HEK293 (cell line): ENCODE results near the gene NLGN4Y.

Source experiments
- CTCF ChIA-PET: fragments of 350-600 bp; formaldehyde crosslinking; extraction: SDS; loops from one replicate; lab custom pipeline; 2021; ENCODE audit warnings: antibody characterized with exemption; lab: Yijun Ruan, JAX
- POLR2A ChIA-PET: fragments of 300-600 bp; formaldehyde crosslinking; extraction: SDS; loops from one replicate; lab custom pipeline; 2020; ENCODE audit warnings: antibody characterized with exemption, inconsistent platforms; lab: Yijun Ruan, JAX
- H3K27ac ChIP-seq: fragments of 200-500 bp; sonication (Bioruptor generic); 2 replicates; pipeline ENCODE4 v1.5.1; 2014; ENCODE audit warnings: low read depth, low read length, control low read depth, inconsistent platforms; ENCODE audit errors: extremely low read depth
- H3K36me3 ChIP-seq, 2 experiments: fragments of 200-500 bp in 1 of 2; sonication (Bioruptor generic) in 1 of 2; 1 replicate in 1 of 2; 2 replicates in 1 of 2; pipeline ENCODE4 v1.5.1; 2014 to 2017; ENCODE audit warnings: inconsistent platforms in 2 of 2, low read length in 2 of 2; ENCODE audit not compliant: control insufficient read depth in 2 of 2, insufficient read depth in 1 of 2
- H3K4me1 ChIP-seq: fragments of 200-500 bp; sonication (Bioruptor generic); 2 replicates; pipeline ENCODE4 v1.5.1; 2014; ENCODE audit warnings: mild to moderate bottlenecking, low read length, inconsistent platforms; ENCODE audit not compliant: control insufficient read depth, insufficient read depth
- H3K4me3 ChIP-seq: 2 replicates; pipeline ENCODE4 v1.5.1; 2011; ENCODE audit warnings: low read depth, mild to moderate bottlenecking, control low read depth, low read length, moderate library complexity
- H3K9me3 ChIP-seq: fragments of 200-500 bp; sonication (Bioruptor generic); 2 replicates; pipeline ENCODE4 v1.5.1; 2014; ENCODE audit warnings: low read depth, low read length, inconsistent platforms; ENCODE audit not compliant: control insufficient read depth, insufficient read depth
- SALL2 ChIP-seq: fragments of 450-650 bp; formaldehyde crosslinking; IDR thresholded peaks from 2 replicates; pipeline ENCODE4 v1.5.0; 2017; ENCODE audit warnings: missing biosample characterization, mild to moderate bottlenecking, missing genetic modification characterization, borderline replicate concordance
- SP2 ChIP-seq: fragments of 450-650 bp; formaldehyde crosslinking; IDR thresholded peaks from 2 replicates; pipeline ENCODE4 v1.5.1; 2016; ENCODE audit warnings: missing biosample characterization, missing genetic modification characterization
- TSHZ1 ChIP-seq: fragments of 450-650 bp; formaldehyde crosslinking; IDR thresholded peaks from 2 replicates; pipeline ENCODE4 v1.5.1; 2016; ENCODE audit warnings: missing biosample characterization, missing genetic modification characterization, borderline replicate concordance
- ZBTB1 ChIP-seq: fragments of 450-650 bp; formaldehyde crosslinking; IDR thresholded peaks from 2 replicates; pipeline ENCODE4 v1.5.1; 2016; ENCODE audit warnings: missing biosample characterization, missing genetic modification characterization
- ZBTB48 ChIP-seq: fragments of 450-650 bp; formaldehyde crosslinking; IDR thresholded peaks from 2 replicates; pipeline ENCODE4 v1.5.1; 2016; ENCODE audit warnings: missing biosample characterization, missing genetic modification characterization
- ZNF16 ChIP-seq: fragments of 450-650 bp; formaldehyde crosslinking; IDR thresholded peaks from 2 replicates; pipeline ENCODE4 v1.5.1; 2016; ENCODE audit warnings: low read depth, missing biosample characterization, missing genetic modification characterization
- ZNF175 ChIP-seq: fragments of 450-650 bp; formaldehyde crosslinking; IDR thresholded peaks from 2 replicates; pipeline ENCODE4 v1.5.1; 2016; ENCODE audit warnings: missing biosample characterization, missing genetic modification characterization
- ZNF302 ChIP-seq: fragments of 450-650 bp; formaldehyde crosslinking; IDR thresholded peaks from 2 replicates; pipeline ENCODE4 v1.5.1; 2016; ENCODE audit warnings: missing biosample characterization, missing genetic modification characterization, low read depth
- ZNF416 ChIP-seq: fragments of 450-650 bp; formaldehyde crosslinking; IDR thresholded peaks from 2 replicates; pipeline ENCODE4 v1.5.1; 2016; ENCODE audit warnings: missing biosample characterization, missing genetic modification characterization
- ZNF426 ChIP-seq: fragments of 450-650 bp; formaldehyde crosslinking; IDR thresholded peaks from 2 replicates; pipeline ENCODE4 v1.5.1; 2017; ENCODE audit warnings: missing biosample characterization, missing genetic modification characterization, mild to moderate bottlenecking, inconsistent platforms, moderate library complexity
- ZNF473 ChIP-seq: fragments of 450-650 bp; formaldehyde crosslinking; IDR thresholded peaks from 2 replicates; pipeline ENCODE4 v1.5.1; 2017; ENCODE audit warnings: missing biosample characterization, missing genetic modification characterization
- ZNF501 ChIP-seq: fragments of 450-650 bp; formaldehyde crosslinking; IDR thresholded peaks from 2 replicates; pipeline ENCODE4 v1.5.1; 2016; ENCODE audit warnings: missing biosample characterization, missing genetic modification characterization
- ZNF514 ChIP-seq: fragments of 450-650 bp; formaldehyde crosslinking; IDR thresholded peaks from 2 replicates; pipeline ENCODE4 v1.5.1; 2016; ENCODE audit warnings: missing biosample characterization, missing genetic modification characterization
- ZNF521 ChIP-seq: fragments of 450-650 bp; formaldehyde crosslinking; IDR thresholded peaks from 2 replicates; pipeline ENCODE4 v1.5.1; 2017; ENCODE audit warnings: missing biosample characterization, mild to moderate bottlenecking, missing genetic modification characterization
- ZNF561 ChIP-seq: fragments of 450-650 bp; IDR thresholded peaks from 2 replicates; pipeline ENCODE4 v1.5.1; 2018; ENCODE audit warnings: missing biosample characterization, missing genetic modification characterization, borderline replicate concordance
- ZNF629 ChIP-seq: fragments of 450-650 bp; formaldehyde crosslinking; IDR thresholded peaks from 2 replicates; pipeline ENCODE4 v1.5.1; 2017; ENCODE audit warnings: missing biosample characterization, missing genetic modification characterization
- ZNF785 ChIP-seq: fragments of 450-650 bp; formaldehyde crosslinking; IDR thresholded peaks from 2 replicates; pipeline ENCODE4 v1.5.1; 2016; ENCODE audit warnings: missing biosample characterization, missing genetic modification characterization
- ZNF837 ChIP-seq: fragments of 450-650 bp; formaldehyde crosslinking; IDR thresholded peaks from 2 replicates; pipeline ENCODE4 v1.5.1; 2016; ENCODE audit warnings: missing biosample characterization, missing genetic modification characterization
- ZSCAN16 ChIP-seq: fragments of 450-650 bp; formaldehyde crosslinking; IDR thresholded peaks from 2 replicates; pipeline ENCODE4 v1.5.1; 2016; ENCODE audit warnings: missing biosample characterization, missing genetic modification characterization
- TF ChIP-seq, protein P1 (sequence below): fragments of 450-650 bp; formaldehyde crosslinking; IDR thresholded peaks from 2 replicates; pipeline ENCODE4 v1.5.1; 2017; ENCODE audit warnings: missing biosample characterization, missing genetic modification characterization
- TF ChIP-seq, protein P2 (sequence below): fragments of 450-650 bp; IDR thresholded peaks from 2 replicates; pipeline ENCODE4 v1.5.1; 2018; ENCODE audit warnings: missing biosample characterization, mild to moderate bottlenecking, missing genetic modification characterization

NLGN4Y gene

DNA sequence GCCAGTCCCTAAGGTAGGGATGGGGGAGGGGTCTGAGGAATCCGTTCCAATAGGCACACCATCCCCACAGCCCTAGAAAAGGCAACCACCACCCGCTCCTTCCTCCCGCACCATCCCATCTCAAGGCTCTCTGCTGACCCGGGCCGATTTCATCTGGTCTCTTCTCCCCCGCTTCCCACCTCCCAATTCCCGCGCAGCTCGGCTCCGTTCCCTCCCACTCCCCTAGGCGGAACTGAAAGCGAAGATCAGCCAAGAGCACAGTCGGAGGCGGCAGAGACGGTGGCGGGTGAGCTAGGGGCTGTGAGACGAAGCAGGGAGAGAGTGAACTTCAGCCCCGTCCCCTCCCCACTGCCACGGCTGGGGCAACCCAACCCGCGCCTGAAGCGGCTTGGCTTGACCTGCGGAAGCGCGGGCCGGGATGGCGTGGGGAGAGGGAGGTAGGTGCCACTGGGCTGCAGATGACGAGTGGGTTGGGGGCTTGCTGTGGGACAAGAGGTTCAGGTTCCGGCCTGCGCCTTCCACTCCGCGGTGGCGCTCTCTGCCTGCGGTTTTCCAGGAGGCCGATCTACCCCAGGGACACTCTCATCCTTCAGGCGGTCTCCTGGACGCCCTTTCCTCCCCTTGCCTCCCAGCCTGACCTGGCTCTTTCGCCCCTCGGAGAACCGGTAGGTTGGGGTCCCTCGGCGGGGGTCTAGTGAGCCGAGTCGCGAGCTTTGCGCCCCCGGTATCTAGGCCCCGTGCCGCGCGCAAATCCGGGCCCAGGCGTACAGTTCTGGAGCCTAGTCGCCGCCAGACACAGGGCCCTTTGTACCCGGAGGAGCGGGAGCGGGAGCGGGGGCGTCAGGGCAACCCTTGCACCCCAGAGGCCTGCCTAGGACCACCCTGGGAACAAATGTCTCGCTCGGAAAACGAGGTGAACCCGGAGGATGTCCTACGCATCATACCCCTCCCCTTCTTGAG lies at the start of gene NLGN4Y:
TSS of gene NLGN4Y (plus strand) at position 258 of the 960 bp plus-strand sequence. CDS start 97,591 bp downstream, outside the sequence.
- POLR2A ChIA-PET, result no interaction called here
- H3K36me3 ChIP-seq, result no peaks in the 10 kb centered on the region
- no peak for TF ChIP-seq ZNF561
- no peak for TF ChIP-seq ZNF785
- TF ChIP-seq SP2 (tag by site-specific recombination), result no peak
- TF ChIP-seq ZNF629 (tag by site-specific recombination), result no peak
- TF ChIP-seq ZSCAN16 (tag by site-specific recombination), result no peak
- TF ChIP-seq, protein P1, sequence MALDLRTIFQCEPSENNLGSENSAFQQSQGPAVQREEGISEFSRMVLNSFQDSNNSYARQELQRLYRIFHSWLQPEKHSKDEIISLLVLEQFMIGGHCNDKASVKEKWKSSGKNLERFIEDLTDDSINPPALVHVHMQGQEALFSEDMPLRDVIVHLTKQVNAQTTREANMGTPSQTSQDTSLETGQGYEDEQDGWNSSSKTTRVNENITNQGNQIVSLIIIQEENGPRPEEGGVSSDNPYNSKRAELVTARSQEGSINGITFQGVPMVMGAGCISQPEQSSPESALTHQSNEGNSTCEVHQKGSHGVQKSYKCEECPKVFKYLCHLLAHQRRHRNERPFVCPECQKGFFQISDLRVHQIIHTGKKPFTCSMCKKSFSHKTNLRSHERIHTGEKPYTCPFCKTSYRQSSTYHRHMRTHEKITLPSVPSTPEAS (tag by site-specific recombination), result no peak
- TF ChIP-seq ZNF426, result no peak
- TF ChIP-seq, all 188 proteins: peak for 0
- H3K9me3 ChIP-seq, result no peaks in the 10 kb centered on the region
- H3K27ac ChIP-seq, result no peak within 1 kb of the TSS
- CTCF ChIA-PET, result no interaction called here
- H3K4me3 ChIP-seq, result no peak within 1 kb of the TSS
- H3K4me1 ChIP-seq, result no peaks in the 10 kb centered on the region

DNA sequence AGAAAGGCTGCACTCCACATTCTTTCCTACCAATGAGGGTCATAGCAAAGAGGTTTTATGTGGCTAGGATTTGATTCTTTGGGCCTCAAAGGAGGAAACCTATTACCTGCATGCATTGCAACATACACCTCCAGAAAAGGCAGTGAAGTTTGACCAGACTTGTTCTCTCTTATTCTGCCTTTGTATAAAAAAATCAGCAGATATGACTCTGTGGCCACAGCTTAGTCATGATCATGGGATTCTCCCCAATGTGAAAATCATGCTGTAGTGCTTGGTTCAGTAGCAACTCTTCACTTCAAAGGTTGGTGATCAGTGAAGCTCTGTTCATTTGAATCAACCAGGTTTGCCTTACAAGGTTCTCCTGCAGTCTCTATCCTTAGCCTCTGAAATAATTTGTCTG lies 38.4 kb upstream of the NLGN4Y start:
- no peak overlapping the region for H3K4me3 ChIP-seq
- H3K9me3 ChIP-seq, result no peaks in the 10 kb centered on the region
- CTCF ChIA-PET, result no interaction called here
- POLR2A ChIA-PET, result no interaction called here
- no peak overlapping the region for H3K27ac ChIP-seq
- no peaks in the 10 kb centered on the region for H3K36me3 ChIP-seq
- H3K4me1 ChIP-seq, result no peaks in the 10 kb centered on the region
- TF ChIP-seq ZBTB48 (tag by site-specific recombination) (no peak), ZNF521 (tag by site-specific recombination) (no peak), ZNF16 (tag by site-specific recombination) (no peak), ZNF302 (tag by site-specific recombination) (no peak), ZNF175 (tag by site-specific recombination) (no peak), SALL2 (tag by site-specific recombination) (no peak), ZNF514 (tag by site-specific recombination) (no peak), TSHZ1 (no peak), ZNF837 (tag by site-specific recombination) (no peak), ZNF501 (tag by site-specific recombination) (no peak), ZBTB1 (no peak), ZNF473 (tag by site-specific recombination) (no peak), ZNF416 (tag by site-specific recombination) (no peak)
- TF ChIP-seq, protein P2, sequence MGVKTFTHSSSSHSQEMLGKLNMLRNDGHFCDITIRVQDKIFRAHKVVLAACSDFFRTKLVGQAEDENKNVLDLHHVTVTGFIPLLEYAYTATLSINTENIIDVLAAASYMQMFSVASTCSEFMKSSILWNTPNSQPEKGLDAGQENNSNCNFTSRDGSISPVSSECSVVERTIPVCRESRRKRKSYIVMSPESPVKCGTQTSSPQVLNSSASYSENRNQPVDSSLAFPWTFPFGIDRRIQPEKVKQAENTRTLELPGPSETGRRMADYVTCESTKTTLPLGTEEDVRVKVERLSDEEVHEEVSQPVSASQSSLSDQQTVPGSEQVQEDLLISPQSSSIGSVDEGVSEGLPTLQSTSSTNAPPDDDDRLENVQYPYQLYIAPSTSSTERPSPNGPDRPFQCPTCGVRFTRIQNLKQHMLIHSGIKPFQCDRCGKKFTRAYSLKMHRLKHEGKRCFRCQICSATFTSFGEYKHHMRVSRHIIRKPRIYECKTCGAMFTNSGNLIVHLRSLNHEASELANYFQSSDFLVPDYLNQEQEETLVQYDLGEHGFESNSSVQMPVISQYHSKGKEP, result no peak
- TF ChIP-seq, all 188 proteins: peak for 0
